Prostate gland (tissue), 2 donors: Measurements from ENCODE around the gene SGK1.

Source experiments
- CTCF ChIP-seq, 4 experiments: fragments of 200-600 bp in 2 of 4; fragments of 450-650 bp in 2 of 4; sonication (generic) in 2 of 4; IDR thresholded peaks; 1 replicate in 3 of 4; 2 replicates in 1 of 4; pipeline ENCODE4 v1.5.1; 2016 to 2019; ENCODE audit warnings: antibody characterized with exemption in 4 of 4, mild to moderate bottlenecking in 2 of 4, moderate library complexity in 2 of 4
- POLR2AphosphoS5 ChIP-seq: sonication (generic); formaldehyde crosslinking; IDR thresholded peaks from one replicate; pipeline ENCODE4 v1.6.1; 2017; ENCODE audit warnings: antibody characterized with exemption

DNA sequence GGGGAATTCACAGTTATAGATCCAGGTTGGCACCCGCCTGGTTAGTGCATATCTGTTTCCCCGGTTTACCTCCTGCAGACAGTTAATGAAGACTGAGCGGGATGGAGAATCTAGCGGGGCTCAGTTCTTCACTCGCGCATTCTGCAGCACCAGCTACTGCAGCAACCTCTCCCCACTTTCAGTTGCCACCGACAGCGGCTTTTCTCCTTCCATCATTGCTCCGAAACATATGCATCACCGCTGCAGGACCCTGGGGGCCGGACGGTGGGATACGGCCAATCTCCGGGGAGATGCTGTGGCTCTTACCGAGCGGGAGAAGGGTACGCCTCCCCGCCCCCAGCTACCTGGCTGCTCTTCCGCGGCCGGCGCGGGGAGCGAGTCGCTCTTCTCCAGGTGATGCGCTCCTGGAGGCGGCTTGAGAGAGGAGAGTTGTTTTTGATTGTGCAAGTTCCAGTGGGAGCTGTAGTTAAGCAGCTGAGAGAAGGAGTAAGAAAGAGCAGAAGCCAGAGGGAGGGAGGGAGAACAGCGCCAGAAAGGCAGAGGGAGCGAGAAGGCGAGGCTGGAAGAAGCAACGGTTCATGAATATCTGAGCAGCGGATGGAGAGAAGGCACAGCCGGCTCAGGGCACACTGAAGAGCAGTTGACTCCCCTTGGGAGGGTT, at the start of gene SGK1:
- TF ChIP-seq CTCF (IDR thresholded peaks at IDR 0.05): peak in 1 of 4 experiments; percentile 13
- no peak for TF ChIP-seq POLR2AphosphoS5
